COLO668 (cell line): ENCODE measurements around the gene MAEA.
A peak's percentile ranks its signal among the peaks of the same experiment; 100 is the strongest.

Experiments used
- DNase-seq: peaks from one replicate; lab custom pipeline; 2025; ENCODE audit not compliant: unreplicated experiment; lab: John Stamatoyannopoulos, UW

Gene MAEA

DNA sequence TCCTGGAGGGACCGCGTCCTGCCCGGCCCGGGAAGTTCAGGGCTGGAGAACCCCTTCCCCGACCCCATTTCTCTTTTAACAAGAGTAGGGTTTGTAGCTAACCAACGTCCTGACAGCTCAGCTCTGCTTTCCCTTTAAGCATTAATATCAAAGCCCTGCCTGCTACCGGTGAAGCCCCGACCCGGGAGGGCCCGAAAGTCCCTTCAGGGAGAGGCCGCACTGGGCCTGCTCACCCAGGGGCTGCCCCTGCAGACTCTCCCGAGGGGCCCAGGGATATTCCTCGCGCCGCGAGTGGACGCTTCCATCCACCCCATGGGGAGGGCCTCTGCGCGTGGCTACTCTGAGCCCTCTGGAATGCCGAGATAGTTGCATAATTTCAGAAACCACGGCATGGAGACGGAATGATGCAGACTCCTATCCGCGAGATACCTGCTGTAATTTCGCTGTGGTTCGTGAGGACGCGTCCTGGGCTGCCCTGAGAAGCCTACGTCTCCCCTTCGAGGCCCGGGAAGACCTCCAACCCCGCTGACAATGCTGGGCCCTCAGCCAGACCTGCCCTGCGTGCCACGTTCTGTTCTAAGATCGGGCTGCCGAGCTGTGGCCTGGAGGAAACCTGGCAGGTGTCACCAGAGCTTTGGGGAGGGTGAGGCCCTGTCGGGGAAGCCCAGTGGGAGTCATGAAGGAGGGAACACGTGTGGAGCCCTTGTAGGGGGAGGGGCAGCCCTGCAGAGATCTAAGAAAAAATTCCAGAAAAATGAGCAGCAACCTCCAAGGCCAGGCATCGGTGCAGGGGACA is 39.8 kb upstream of the MAEA start:
- peak; percentile 41 for DNase-seq

DNA sequence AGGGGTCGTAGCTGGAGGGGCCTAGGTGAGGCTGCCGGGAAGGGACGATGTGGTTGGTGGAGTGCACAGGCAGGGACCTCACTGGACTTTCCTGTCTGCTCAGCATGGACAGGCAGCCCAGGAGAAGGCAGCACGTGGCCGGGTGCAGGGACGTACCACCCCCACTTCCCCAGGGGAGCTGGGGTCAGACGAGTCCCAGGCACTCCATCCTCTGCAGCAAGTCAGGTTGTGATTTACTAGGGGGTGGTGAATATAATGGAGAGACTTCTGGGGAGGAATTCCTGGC is 39.2 kb upstream of the MAEA start:
- no peak for DNase-seq

DNA sequence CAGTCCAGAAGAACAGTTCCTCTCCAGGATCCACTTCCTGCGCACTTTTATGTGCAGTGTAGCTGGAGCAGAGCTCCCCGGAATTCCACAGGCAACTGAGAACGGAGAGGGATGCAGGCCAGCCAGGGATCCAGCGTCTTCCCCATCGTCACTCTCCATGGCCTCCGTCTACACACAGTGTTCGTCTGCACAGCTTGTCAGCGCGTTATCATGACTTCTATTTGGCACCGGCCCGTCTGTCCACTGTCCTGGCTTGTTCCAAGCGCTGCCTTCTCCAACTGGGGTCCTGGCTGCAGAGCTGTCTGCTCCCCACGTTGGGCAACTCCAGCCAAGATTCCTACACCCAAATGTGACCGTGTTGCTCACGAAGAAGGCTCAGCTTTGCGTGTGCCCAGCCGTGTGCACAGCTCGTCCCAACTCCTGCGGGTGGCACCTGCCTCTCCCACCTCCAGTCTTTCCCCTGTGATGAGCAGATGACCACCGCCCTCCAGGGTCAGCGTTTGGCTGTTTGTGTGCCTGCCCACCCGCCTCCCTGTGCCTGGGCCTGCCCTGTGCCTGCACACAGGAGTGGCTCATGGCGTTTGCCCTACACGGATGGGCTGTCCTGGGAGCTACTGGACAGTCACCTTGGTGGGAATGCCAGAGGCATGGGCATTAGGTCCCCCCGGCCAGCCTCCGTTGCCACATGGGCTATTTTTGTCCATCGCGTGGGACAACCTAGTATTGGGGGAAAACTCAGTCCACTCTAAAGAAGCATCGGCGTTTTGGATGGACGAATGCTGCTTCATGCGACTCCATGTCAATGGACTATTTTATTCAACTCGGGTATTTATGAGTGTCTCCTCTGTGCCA is 38.5 kb upstream of the MAEA start:
- DNase-seq: no peak

DNA sequence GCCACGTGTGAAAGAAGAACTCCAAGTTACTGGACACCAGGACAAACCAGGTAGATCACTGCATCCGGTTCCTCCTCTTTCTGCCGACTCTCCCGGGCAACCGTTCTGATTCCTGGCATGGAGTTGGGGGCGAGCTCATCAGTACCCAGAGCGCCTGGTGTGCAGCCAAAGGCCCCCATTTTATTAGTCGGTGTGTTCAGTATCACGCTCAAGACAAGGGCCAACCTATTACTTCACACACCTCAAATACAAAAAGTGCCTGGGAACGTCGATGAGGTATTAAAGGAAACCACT is 38.0 kb upstream of the MAEA start:
- DNase-seq: no peak

DNA sequence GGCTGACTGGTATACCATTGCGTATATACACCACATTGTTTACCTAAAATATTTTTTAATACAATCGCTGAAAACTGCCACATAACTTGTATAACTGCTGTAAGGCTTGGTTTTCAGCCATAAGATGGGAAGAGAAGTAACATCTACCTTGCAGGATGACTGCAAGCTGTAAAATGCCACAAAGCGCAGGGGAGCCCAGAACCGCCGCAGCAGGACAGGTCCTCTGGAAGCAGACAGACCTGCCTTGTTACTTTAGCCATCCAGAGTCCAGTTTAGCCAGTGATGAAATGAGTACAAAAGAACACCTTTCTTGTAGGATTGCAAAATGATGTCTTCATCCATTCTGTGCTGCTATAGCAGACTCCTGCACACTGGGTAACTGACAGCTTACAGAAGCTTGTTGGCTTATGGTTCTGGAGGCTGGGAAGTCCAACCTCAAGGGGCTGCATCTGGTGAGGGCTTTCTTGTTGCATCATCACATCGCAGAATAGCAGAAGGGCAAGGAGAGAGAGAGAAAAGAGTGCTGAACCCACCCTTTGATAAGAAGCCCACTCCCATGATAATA is 36.7 kb upstream of the MAEA start:
- DNase-seq: no peak

DNA sequence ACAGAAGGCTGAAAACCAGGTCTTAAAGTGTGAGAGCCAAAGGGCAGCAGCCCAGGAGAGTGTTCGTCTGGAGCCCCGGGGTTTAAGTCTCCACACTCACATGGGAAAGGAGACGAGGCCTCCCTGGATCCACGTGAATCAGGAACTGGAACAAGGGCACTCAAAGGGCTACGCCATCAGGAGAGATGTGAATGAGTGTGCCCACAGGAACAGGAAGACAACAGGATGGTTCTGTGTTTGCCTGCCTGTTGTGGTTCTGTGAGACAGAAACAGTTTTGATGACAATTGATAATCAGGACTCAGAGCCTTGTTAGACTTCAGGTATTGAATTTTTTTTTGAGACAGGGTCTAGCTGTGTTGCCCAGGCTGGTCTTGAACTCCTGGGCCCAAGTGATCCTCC is 35.9 kb upstream of the MAEA start:
- DNase-seq: no peak

DNA sequence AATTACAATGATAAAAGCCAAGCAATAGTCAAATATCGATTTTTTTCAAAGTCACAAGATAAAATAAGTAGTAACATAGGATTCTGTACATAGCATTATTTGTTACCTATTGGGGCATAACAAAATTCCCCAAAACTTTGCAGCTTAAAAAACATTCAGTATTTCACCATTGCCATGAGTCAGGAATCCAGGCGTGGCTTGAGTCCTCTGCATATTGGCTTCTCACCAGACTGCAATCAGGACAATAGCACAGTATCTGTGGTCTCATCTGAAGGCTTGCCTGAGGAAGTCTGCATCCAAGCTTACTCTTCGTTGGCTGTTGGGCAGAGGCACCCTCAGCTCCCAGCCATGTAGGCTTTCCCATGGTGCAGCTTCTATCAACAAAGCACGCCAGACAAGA is 34.5 kb upstream of the MAEA start:
- DNase-seq: no peak

DNA sequence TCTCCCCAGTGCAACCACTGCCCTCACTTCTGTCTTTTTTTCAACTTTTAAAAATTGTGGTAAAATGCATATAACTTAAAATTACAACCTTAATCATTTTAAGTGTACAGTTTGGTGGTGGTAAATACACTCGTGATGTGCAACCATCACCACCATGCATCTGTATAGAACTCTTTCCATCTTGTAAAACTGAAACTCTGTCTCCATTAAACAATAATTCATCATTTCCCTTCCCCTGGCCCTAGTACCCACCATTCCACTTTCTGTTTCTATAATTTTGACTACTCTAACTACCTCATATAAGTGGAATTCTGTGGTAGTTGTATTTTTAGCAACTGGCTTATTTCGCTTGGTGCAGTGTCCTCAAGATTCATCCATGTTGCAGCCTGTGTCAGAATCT is 34.0 kb upstream of the MAEA start:
- DNase-seq: no peak

DNA sequence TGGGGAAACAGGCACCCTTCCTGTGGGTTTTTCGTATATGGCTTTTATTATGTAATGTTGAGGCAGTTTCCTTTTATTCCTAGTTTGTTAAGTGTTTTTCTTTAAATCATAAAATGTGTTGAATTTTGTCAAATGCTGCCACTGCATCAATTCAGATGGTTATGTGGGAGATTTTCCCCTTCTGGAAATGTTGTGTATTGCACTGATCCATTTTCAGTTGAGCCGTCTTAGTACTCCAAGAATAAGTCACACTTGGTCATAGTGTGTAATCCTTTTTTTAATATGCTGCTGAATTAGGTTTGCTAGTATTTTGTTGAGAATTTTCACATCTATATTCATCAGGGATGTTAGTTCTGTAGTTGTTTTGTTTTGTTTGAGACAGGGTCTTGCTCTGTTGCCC is 31.2 kb upstream of the MAEA start:
- DNase-seq: no peak

DNA sequence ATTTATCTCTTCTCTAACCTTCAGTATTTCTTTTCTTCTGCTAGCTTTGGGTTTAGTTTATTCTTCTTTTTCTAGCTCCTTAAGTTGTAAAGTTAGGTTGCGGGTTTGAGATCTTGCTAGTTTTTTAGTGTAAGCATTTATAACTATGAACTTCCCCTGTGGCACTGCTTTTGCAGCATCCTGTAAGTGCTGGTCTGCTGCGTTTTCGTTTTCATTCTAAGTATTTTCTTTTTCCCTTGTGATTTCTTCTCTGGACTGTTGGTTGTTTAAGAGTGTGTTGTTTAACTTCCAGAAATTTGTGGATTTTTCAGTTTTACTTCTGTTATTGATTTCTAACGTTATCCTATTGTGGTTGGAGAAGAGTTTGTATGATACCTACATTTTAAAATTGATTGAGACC is 29.7 kb upstream of the MAEA start:
- no peak for DNase-seq

DNA sequence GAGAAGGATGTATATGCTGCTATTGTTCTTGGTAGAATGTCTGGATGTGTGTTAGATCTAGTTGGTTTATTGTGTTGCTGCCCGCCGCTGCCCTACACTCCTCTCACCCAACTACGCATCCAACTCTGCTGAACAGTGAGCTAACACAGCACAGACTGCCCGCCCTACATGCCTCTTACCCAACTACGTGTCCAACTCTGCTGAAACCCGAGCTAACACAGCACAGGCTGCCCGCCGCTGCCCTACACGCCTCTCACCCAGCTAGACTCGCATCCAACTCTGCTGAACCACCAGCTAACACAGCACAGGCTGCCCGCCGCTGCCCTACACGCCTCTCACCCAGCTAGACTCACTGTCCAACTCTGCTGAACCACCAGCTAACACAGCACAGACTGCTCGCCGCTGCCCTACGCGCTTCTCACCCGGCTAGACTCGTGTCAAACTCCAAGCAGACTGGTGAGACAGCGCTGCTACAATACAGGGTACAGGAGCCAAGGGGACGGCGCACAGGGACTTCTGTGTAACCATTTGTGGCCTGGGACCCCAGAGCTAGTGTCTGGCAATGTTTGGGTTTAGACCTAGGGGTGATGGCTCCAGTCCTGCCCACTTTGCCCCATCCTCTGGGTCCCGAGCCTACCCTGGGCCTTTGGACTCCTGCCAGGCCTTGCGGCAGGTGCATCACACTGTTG is 29.1 kb upstream of the MAEA start:
- DNase-seq: peak; percentile 43

DNA sequence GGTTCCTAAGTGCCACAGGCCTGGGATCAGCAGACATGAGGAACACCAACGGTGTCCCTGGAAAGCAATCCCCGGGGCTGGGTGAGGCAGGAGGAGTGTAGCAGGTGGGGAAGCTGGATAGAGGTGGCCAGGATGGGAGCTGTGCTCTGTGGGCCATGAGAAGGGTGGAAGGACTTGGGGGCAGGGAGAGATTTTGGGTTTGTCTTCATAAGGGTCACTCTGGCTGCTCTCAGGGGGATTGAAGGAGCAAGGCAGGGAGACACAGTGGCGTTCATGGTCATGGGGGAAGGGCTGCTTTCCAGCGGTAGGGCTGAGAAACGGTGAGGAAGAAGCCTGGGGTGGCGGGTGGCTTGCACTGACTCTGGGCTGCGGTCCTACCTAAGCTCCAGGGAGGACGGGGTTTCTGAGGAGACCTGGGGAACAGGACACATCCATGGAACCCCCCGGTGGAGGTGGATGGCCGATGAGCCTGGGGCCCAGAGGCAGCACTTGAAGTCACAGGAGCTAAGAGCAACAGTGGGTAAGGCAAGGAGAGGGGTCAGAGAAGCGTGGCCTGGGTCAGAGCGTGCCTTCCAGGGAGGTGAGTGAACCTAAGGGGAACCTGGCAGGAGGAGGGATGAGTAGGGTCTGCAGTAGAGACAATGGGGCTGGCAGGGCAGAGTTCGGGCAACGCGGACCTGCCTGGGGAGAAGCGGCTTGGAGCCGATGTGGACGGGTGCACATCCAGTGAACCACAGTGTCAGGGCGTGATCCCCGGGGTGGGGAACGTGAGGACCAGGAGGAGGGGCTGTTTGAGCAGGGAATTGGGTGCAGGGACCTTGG is 28.4 kb upstream of the MAEA start:
- DNase-seq: peak; percentile 59

DNA sequence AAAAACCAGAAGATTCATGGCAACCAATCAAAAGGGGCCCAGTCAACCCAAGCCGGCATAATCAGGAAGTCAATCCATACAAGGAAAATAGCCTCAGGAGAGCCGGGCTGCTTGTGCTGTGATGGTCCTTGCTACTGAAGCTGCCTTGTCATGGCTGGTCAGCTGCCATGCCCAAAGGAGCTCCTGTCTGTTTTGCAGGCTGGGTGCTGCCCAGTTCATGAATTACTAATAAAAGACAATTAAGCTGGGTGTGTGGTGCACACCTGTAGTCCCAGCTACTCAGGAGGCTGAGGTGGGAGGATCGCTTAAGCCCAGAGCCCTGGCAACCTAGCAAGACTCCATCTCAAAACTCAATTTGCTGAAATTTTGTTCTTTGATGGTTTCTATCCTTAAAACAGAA is 24.7 kb upstream of the MAEA start:
- no peak for DNase-seq

DNA sequence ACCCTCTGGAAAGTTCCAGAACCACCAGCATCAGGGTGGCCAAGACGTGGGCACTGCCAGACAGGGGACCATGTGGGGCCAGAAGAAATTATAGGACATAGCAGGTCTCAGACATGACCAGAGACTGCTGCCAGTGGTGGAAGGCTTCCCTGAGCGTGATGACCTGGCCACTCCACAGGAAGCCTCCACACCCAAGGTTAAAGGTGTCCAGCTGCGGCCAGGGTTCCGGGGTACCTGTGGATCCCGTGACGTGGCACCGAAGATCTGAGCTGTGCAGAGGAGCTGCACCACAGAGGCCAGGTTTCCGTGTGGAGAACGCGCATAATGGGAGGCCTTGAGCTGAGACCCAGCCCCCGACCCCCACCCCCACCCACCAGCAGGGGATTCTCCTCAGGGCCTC is 24.3 kb upstream of the MAEA start:
- no peak for DNase-seq

DNA sequence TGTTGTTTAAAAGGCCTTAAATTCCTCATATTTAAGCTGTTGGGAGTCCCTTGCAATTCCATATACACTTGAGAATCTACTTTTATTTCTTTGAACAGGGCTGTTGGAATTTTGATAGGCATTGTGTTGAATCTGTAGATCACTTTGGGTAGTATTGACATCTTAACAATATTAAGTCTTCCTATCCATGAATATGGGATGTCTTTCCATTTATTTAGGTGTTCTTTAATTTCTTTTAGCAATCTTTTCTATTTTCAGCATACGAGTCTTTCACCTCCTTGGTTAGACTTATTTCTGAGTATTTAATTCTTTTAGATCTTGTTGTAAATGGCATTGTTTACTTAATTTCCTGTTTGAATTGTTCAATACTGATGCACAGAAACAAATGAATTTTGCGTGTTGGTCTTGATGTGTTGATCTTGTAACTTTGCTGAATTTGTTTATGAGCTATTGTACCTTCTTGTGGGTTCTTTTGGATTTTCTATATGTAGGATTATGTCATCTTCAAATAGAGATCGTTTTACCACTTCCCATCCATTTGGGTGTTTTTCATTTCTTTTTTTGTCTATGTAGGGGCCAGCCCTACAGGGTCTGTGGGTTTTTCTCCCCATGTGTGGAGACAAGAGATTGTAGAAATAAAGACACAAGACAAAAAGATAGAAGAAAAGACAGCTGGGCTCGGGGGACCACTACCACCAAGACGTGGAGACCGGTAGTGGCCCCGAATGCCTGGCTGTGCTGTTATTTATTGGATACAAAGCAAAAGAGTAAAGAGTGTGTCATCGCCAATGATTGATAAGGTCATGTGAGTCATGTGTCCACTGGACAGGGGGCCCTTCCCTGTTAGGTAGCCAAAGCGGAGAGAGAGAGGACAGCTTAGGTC is 22.6 kb upstream of the MAEA start:
- DNase-seq: no peak

DNA sequence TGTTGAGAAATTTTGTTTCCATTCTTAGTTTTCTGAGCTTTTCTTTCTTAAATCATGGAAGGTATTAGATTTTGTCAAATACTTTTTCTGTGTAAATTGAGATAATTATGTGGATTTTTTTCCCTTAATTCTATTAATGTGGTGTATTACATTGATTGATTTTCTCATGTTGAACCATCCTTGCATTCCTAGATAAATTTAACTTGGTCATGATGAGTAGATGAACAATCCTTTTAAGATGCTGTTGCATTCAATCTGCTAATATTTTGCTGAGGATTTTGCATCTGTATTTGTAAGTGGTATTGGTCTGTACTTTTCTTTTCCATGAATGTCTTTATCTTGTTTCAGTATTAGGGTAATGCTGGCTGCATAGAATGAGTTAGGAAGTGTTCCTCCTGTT is 20.5 kb upstream of the MAEA start:
- DNase-seq: no peak

DNA sequence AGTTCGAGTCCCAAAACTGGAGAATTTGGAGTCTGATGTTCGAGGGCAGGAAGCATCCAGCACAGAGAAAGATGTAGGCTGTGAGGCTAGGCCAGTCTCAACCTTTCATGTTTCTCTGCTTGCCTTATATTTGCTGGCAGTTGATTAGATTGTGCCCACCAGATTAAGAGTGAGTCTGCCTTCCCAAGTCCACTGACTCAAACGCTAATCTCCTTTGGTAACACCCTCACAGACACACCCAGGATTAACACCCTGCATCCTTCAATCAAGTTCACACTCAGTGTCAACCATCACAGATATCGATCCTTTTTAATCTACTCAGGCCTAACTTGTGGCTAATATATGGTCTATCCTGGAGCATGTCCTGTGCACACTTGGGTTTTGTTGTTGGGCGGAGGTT is 18.0 kb upstream of the MAEA start:
- DNase-seq: no peak

DNA sequence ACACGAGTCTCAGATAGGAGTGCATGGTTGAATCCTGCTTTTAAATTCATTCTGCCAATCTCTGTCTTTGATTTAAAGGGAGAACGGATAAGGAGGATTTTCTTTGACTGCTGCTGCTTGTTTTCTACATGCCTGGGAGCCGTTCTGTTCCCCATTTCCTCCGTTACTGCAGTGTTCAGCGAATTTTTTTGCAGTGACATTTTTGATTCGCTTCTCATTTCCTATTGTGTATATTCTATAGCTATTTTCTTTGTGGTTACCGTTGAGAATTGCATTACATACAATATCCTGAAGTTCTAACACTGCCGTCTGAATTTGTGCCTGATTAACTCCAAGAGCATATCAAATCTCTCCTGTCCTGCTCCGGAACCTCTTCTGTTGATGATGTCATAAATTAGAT is 14.8 kb upstream of the MAEA start:
- DNase-seq: no peak

DNA sequence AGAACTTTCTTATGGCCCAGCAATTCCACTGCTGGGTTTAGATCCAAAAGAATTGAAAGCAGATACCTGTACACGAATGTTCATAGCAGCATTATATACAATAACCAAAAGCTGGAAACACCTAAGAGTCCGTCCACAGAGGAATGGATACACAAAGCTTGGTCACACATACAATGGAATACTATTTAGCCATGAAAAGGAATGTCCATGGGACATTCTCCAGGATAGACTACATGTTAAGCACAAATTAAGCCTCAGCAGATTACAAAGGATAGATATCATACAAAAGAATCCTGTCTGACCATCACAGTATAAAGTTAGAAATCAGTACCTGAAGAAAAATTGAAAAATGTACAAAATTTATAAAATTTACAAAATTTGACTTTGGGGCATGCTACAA is 12.7 kb upstream of the MAEA start:
- no peak for DNase-seq
